ENCODE measurements around the gene SLC35F1.
"Not testable (repeated sequence)": the region's sequence is repeated elsewhere in the genome, so short reads cannot be mapped to it uniquely, and the experiment has no call there.

SLC35F1 gene

DNA sequence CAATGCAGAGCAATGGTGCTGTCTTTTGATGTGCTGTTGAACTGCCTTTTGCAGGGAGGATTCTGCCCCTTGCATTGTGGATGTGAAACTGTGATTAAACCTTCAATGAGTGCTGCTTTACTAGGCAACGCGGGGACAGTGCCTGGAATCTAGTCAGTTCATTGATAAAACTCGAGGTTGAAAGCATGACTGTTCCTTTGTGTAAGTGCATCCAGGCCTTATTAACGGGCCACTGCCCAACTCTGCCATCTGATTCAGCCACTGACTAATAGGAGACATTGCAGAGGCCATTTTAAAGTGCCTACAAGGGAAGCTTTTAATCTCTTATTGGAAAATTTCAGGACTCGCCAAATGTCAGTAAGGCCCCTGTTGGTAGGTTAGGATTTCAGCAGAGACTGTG lies 49.3 kb downstream of the SLC35F1 start:
- TF ChIP-seq, protein P1, sequence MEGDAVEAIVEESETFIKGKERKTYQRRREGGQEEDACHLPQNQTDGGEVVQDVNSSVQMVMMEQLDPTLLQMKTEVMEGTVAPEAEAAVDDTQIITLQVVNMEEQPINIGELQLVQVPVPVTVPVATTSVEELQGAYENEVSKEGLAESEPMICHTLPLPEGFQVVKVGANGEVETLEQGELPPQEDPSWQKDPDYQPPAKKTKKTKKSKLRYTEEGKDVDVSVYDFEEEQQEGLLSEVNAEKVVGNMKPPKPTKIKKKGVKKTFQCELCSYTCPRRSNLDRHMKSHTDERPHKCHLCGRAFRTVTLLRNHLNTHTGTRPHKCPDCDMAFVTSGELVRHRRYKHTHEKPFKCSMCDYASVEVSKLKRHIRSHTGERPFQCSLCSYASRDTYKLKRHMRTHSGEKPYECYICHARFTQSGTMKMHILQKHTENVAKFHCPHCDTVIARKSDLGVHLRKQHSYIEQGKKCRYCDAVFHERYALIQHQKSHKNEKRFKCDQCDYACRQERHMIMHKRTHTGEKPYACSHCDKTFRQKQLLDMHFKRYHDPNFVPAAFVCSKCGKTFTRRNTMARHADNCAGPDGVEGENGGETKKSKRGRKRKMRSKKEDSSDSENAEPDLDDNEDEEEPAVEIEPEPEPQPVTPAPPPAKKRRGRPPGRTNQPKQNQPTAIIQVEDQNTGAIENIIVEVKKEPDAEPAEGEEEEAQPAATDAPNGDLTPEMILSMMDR (IDR thresholded peaks at IDR 0.05; ENCODE audit: low read depth, low read length) = no peak
- Histone ChIP-seq H3K4me3 (ENCODE audit: low read length) (no peak overlapping the region), H3K4me2 (ENCODE audit: low read length) (peak overlapping the region; percentile 49), H3K27me3 (ENCODE audit: low read depth, low read length) (no peaks in the 10 kb centered on the region), H3K4me1 (ENCODE audit: low read length) (peaks cover 18% of the 10 kb centered on the region), H3K79me2 (ENCODE audit: low read length) (no peaks in the 10 kb centered on the region), H2AFZ (ENCODE audit: low read depth, low read length) (no peak overlapping the region), H3K27ac (ENCODE audit: low read length) (no peak overlapping the region), H4K20me1 (ENCODE audit: insufficient read depth, low read length) (no peaks in the 10 kb centered on the region), H3K9me3 (ENCODE audit: insufficient read depth, low read length) (no peaks in the 10 kb centered on the region), H3K9ac (ENCODE audit: low read length) (no peak overlapping the region), H3K36me3 (replicated peaks; ENCODE audit: low read depth, low read length) (no peaks in the 10 kb centered on the region)

DNA sequence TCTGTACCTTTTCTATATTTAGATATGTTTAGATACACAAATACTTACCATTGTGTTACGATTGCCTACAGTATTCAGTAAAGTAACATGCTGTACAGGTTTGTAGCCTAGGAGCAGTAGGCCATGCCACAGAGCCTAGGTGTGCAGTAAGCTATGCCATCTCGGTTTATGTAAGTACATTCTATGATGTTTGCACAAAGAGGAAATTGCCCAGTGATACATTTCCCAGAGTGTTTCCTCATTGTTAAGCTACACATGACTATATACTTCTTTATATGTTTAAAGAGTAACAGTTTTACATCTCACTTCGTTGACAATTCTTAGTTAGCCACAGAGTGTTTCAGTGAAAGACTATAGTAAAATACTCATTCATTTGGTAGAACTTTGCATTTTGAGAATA lies 51.5 kb downstream of the SLC35F1 start:
- Histone ChIP-seq H3K27ac (ENCODE audit: low read length) (no peak overlapping the region), H3K36me3 (replicated peaks; ENCODE audit: low read depth, low read length) (no peaks in the 10 kb centered on the region), H3K4me1 (ENCODE audit: low read length) (peaks cover 18% of the 10 kb centered on the region), H2AFZ (ENCODE audit: low read depth, low read length) (no peak overlapping the region), H3K4me2 (ENCODE audit: low read length) (no peak overlapping the region), H3K79me2 (ENCODE audit: low read length) (no peaks in the 10 kb centered on the region), H4K20me1 (ENCODE audit: insufficient read depth, low read length) (no peaks in the 10 kb centered on the region), H3K4me3 (ENCODE audit: low read length) (no peak overlapping the region), H3K27me3 (ENCODE audit: low read depth, low read length) (no peaks in the 10 kb centered on the region), H3K9me3 (ENCODE audit: insufficient read depth, low read length) (no peaks in the 10 kb centered on the region), H3K9ac (ENCODE audit: low read length) (no peak overlapping the region)
- TF ChIP-seq, protein P1 (IDR thresholded peaks at IDR 0.05; ENCODE audit: low read depth, low read length) = no peak
- no peak for TF ChIP-seq EZH2phosphoT487 (IDR thresholded peaks at IDR 0.05; ENCODE audit: low read depth)

DNA sequence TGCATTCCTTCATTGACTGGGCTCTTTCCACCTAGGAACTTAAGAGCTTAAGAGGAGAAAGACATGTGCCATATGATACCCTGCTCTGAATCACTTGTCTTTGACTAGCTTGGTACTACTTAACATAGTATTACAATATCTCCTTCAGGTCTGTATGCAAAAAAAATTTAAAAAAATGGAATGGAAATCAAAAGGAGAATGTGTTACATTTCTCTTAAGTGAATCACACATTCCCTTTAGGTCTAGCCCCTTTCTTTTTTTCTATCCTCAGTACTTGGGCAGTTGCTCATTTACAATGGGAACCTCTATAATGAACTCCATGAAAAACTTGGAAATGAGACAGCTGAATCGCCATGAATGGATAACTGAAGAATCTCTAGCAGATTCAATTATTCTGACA lies 53.8 kb downstream of the SLC35F1 start:
- no peak for TF ChIP-seq EZH2phosphoT487 (IDR thresholded peaks at IDR 0.05; ENCODE audit: low read depth)
- TF ChIP-seq, protein P1 (IDR thresholded peaks at IDR 0.05; ENCODE audit: low read depth, low read length) = no peak
- Histone ChIP-seq H3K27ac (ENCODE audit: low read length) (no peak overlapping the region), H3K4me2 (ENCODE audit: low read length) (no peak overlapping the region), H2AFZ (ENCODE audit: low read depth, low read length) (no peak overlapping the region), H3K79me2 (ENCODE audit: low read length) (no peaks in the 10 kb centered on the region), H3K27me3 (ENCODE audit: low read depth, low read length) (no peaks in the 10 kb centered on the region), H4K20me1 (ENCODE audit: insufficient read depth, low read length) (no peaks in the 10 kb centered on the region), H3K9ac (ENCODE audit: low read length) (no peak overlapping the region), H3K9me3 (ENCODE audit: insufficient read depth, low read length) (no peaks in the 10 kb centered on the region), H3K4me1 (ENCODE audit: low read length) (peaks cover 10% of the 10 kb centered on the region), H3K4me3 (ENCODE audit: low read length) (no peak overlapping the region), H3K36me3 (replicated peaks; ENCODE audit: low read depth, low read length) (no peaks in the 10 kb centered on the region)

DNA sequence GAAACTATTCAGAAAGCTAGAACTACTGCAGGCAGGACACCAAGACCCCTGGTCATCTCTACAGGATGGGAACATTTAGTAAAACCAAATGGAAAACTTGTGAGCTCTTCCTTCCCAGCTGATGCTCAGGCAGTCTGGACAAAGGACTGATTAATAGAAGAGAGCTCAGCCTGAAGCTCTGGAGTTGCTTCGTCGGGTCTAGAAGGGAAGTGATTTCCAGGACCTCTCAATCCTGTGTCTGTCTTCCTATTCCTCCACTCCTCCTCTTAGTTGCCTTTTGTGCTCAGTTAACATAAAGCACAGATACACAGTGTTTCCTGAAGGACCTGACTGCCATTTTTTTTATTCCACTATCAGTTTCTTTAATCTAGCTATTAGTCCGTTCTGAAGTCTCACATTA lies 54.2 kb downstream of the SLC35F1 start:
- no peak for TF ChIP-seq EZH2phosphoT487 (IDR thresholded peaks at IDR 0.05; ENCODE audit: low read depth)
- TF ChIP-seq, protein P1 (IDR thresholded peaks at IDR 0.05; ENCODE audit: low read depth, low read length) = no peak
- no peak overlapping the region for H3K27ac ChIP-seq (ENCODE audit: low read length)

DNA sequence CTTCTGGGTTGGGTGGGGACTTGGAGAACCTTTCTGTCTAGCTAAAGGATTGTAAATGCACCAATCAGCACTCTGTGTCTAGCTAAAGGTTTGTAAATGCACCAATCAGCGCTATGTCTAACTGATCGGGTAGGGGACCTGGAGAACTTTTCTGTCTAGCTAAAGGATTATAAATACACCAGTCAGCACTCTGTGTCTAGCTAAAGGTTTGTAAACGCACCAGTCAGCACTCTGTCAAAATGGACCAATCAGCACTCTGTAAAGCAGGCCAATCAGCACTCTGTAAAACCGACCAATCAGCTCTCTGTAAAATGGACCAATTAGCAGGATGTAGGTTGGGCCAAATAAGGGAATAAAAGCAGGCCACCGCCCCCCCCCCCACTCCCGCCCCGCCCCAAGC lies 58.7 kb downstream of the SLC35F1 start:
- H4K20me1 ChIP-seq (ENCODE audit: insufficient read depth, low read length); H3K4me2 ChIP-seq (ENCODE audit: low read length); H3K4me1 ChIP-seq (ENCODE audit: low read length); H3K9me3 ChIP-seq (ENCODE audit: insufficient read depth, low read length); H3K9ac ChIP-seq (ENCODE audit: low read length); H3K4me3 ChIP-seq (ENCODE audit: low read length); H3K79me2 ChIP-seq (ENCODE audit: low read length); H2AFZ ChIP-seq (ENCODE audit: low read depth, low read length); H3K27ac ChIP-seq (ENCODE audit: low read length); H3K27me3 ChIP-seq (ENCODE audit: low read depth, low read length); H3K36me3 ChIP-seq (replicated peaks; ENCODE audit: low read depth, low read length): not testable (repeated sequence)

More for the DNA sequence above, 54.2 kb downstream of the SLC35F1 start:
- H3K9me3 ChIP-seq (ENCODE audit: insufficient read depth, low read length) = no peaks in the 10 kb centered on the region
- H3K9ac ChIP-seq (ENCODE audit: low read length) = no peak overlapping the region
- no peaks in the 10 kb centered on the region for H3K79me2 ChIP-seq (ENCODE audit: low read length)
- no peaks in the 10 kb centered on the region for H4K20me1 ChIP-seq (ENCODE audit: insufficient read depth, low read length)
- no peak overlapping the region for H2AFZ ChIP-seq (ENCODE audit: low read depth, low read length)
- H3K4me3 ChIP-seq (ENCODE audit: low read length) = no peak overlapping the region
- H3K27me3 ChIP-seq (ENCODE audit: low read depth, low read length) = no peaks in the 10 kb centered on the region
- H3K4me2 ChIP-seq (ENCODE audit: low read length) = no peak overlapping the region
- H3K4me1 ChIP-seq (ENCODE audit: low read length) = peaks cover 6% of the 10 kb centered on the region
- no peaks in the 10 kb centered on the region for H3K36me3 ChIP-seq (replicated peaks; ENCODE audit: low read depth, low read length)
